Colonic mucosa (tissue), 4 donors: Measurements from ENCODE around the gene LIX1L. TPM values are rescaled to one million over a fixed set of nuclear protein-coding genes. Genes with fewer than 3 reads are reported as not detected.

Experiments
- DNase-seq: peaks from one replicate; pipeline ENCODE4 v3.0.0-alpha.2; 2020
- H3K27ac ChIP-seq: fragments of 200-600 bp; one replicate; pipeline ENCODE4 v1.8.0; 2021
- H3K27me3 ChIP-seq: fragments of 200-600 bp; one replicate; pipeline ENCODE4 v1.8.0; 2021
- H3K36me3 ChIP-seq: fragments of 200-600 bp; one replicate; pipeline ENCODE4 v1.8.0; 2021
- H3K4me1 ChIP-seq: fragments of 200-600 bp; one replicate; pipeline ENCODE4 v1.8.0; 2021; ENCODE audit warnings: mild to moderate bottlenecking
- H3K4me3 ChIP-seq: fragments of 200-600 bp; one replicate; pipeline ENCODE4 v1.8.0; 2021
- H3K9ac ChIP-seq, 2 donors: one replicate each; pipeline ENCODE4 v1.7.0; 2013; ENCODE audit warnings: control low read depth in 2 of 2, low read depth in 2 of 2, low read length in 2 of 2
- H3K9me3 ChIP-seq: fragments of 200-600 bp; one replicate; pipeline ENCODE4 v1.8.0; 2021
- intact Hi-C: fragments of 100-400 bp; cut with DNase I; formaldehyde crosslinking; loops from one replicate; pipeline ENCODE4 v1.14.1; 2022
- total RNA-seq, 2 donors: library from RNA; stranded (reverse); fragmentation: NEBNext Ultra II Directional in 1 of 2; extraction: Animal tissue kit (Norgen Biotek cat#: 25700) in 1 of 2; gene quantifications; one replicate each; pipeline ENCODE4 v1.2.1, GENCODE V29; 2021
- TF ChIP-seq, protein P1 (sequence below): fragments of 200-600 bp; IDR thresholded peaks from one replicate; pipeline ENCODE4 v1.8.0; 2022; ENCODE audit warnings: antibody characterized with exemption, mild to moderate bottlenecking
- donor health status: healthy.
- donor health status: DM: no; HTN: no; CAD: no.
- donor health status: DM: no; HTN: no; CAD: no.

LIX1L gene
- total RNA-seq, 2 donors from 2014 or later, result 4.7 to 8.6 TPM

DNA sequence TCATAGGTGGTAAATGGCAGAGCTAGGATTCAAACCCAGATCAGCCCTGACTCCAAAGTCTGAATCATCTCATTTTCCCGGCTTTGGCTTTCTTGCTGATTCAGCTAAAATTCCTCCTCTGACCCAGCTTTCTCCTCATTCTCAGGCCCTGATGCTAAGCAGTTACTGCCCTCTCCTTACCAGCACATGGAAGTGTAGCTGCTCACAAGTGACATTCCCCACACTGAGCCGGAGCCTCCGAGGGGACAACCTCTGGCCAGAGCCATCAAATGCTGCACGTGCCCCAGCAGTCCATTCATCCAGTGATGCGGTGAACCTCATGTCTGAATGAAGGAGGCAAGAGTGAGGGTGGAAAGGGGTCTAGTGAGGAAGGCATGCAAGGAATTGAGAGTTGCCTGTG lies 59.1 kb downstream of the LIX1L start:
- H3K9me3 ChIP-seq, result no peaks in the 10 kb centered on the region
- no peaks in the 10 kb centered on the region for H3K36me3 ChIP-seq
- TF ChIP-seq, protein P1, sequence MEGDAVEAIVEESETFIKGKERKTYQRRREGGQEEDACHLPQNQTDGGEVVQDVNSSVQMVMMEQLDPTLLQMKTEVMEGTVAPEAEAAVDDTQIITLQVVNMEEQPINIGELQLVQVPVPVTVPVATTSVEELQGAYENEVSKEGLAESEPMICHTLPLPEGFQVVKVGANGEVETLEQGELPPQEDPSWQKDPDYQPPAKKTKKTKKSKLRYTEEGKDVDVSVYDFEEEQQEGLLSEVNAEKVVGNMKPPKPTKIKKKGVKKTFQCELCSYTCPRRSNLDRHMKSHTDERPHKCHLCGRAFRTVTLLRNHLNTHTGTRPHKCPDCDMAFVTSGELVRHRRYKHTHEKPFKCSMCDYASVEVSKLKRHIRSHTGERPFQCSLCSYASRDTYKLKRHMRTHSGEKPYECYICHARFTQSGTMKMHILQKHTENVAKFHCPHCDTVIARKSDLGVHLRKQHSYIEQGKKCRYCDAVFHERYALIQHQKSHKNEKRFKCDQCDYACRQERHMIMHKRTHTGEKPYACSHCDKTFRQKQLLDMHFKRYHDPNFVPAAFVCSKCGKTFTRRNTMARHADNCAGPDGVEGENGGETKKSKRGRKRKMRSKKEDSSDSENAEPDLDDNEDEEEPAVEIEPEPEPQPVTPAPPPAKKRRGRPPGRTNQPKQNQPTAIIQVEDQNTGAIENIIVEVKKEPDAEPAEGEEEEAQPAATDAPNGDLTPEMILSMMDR, result no peak
- no peak overlapping the region for H3K9ac ChIP-seq
- H3K27ac ChIP-seq, result no peak overlapping the region
- intact Hi-C loops, result no loop called here
- H3K27me3 ChIP-seq, result no peaks in the 10 kb centered on the region
- H3K4me1 ChIP-seq, result no peaks in the 10 kb centered on the region
- no peak overlapping the region for H3K4me3 ChIP-seq
- DNase-seq, result no peak

DNA sequence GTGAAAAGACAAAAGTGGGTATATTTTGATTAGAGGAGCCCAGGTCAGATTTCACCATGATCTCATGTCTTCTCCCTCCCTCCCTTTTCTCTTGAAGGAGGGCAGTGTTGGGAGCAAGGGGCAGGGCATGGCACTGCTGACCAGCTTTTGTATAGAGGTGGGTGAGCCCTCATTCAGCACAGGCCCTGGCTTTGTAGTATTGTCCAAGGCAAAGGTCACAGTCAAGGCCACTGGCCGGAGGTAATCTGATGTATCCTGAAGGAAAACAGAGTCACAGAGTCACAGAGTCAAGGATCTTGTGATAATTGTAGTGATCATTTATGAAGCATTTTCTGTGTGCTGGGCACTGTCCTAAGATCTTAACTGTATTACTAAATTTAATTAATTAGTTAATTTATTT lies 59.8 kb downstream of the LIX1L start:
- no peaks in the 10 kb centered on the region for H3K36me3 ChIP-seq
- TF ChIP-seq, protein P1, result no peak
- intact Hi-C loops, result no loop called here
- no peak overlapping the region for H3K27ac ChIP-seq
- no peak overlapping the region for H3K9ac ChIP-seq
- no peaks in the 10 kb centered on the region for H3K27me3 ChIP-seq
- no peak for DNase-seq
- H3K9me3 ChIP-seq, result no peaks in the 10 kb centered on the region
- no peaks in the 10 kb centered on the region for H3K4me1 ChIP-seq
- H3K4me3 ChIP-seq, result no peak overlapping the region

DNA sequence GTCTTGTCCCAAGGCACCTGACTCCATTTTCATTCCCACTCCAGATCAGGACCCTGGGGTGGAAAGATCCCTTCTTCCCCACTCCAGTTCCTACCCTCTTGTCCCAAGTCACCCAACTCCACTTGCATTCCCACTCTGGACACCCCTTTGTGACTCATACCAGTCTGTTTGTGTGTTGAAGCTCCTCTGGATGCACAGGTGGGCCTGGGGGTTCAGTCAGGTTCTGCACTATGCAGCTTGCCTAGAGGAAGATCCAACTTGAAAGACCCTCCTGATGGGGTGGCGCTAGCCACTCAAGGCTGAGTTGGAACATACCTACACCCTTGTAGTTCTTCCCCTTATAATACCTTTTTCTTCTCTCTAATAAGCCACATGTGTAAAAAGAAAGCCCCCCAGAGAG lies 62.3 kb downstream of the LIX1L start:
- DNase-seq, result no peak
- Histone ChIP-seq H3K27me3 (no peaks in the 10 kb centered on the region), H3K27ac (no peak overlapping the region), H3K4me3 (no peak overlapping the region), H3K4me1 (peaks cover 7% of the 10 kb centered on the region), H3K36me3 (no peaks in the 10 kb centered on the region), H3K9me3 (no peaks in the 10 kb centered on the region), H3K9ac (no peak overlapping the region)
- TF ChIP-seq, protein P1, result no peak
- intact Hi-C loops, result no loop called here

DNA sequence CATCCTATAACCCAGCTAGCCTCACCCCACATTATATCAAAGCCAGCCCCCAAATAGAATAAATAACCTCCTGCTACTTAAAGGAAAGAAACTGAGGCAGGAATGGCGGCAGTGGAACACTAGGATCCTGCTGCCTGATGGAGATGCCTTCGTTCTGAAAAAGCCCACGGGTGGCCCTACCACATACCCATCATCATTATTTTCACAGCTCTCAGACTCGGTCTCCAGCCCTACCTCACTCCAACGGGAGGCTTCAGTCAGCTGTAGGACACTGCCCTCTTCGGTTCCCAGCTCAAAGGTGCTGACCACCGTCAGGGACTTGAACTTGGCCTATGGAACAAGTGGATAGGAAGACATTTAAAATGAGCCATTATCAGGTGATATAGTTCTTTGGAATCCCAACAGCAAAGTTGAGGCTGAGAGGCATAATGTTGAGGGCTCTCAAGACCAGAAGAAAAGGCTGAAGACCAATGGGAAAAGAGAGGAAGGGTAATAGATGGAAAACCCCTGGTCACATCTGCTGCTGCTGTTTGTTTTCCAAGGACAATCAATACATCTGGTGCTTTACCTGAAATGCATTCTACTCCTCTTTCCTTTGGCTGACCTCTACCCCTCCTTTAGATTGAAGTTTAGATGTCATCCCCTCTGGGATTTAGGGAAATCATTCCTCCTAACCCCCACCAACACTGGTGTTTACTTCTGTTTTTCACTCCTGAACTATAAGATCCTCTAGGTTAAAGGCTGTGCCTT lies 64.3 kb downstream of the LIX1L start:
- intact Hi-C loops, result no loop called here
- TF ChIP-seq, protein P1, result no peak
- Histone ChIP-seq H3K9ac (no peak overlapping the region), H3K4me3 (no peak overlapping the region), H3K4me1 (peaks cover 7% of the 10 kb centered on the region), H3K36me3 (no peaks in the 10 kb centered on the region), H3K9me3 (no peaks in the 10 kb centered on the region), H3K27ac (no peak overlapping the region), H3K27me3 (no peaks in the 10 kb centered on the region)
- DNase-seq, result no peak

DNA sequence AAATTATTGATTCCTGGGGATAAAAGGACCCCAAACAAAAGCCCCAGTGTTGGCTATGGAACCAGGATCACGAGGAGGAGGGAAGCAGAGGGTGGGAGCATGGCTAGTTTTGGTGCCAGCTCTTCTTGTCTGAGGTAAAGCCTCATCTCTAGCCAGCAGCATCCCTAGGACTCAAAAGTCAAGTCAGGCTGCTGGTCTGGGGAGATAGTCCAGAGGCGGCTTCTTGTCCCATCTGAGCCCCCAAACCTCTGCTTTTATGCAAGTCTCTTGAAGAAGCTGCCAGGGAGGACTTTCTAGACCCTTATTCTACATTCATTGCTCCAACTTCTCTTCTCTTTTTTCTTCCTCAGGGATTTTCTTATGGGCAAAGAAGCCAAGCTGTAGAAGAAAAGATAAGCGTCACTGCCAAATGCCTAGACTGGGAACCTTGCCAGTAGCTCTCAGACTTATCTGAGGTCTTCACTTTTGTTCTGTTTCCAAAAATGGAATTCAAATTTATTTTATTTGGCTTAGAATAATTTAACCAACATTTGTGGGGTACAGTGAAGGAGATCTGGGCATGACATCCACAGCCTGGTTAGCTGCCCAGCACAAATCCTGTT lies 65.2 kb downstream of the LIX1L start:
- no peaks in the 10 kb centered on the region for H3K9me3 ChIP-seq
- H3K9ac ChIP-seq, result peak overlapping the region in 1 of 2 donors; percentile 42
- intact Hi-C loops, result no loop called here
- peak overlapping the region; percentile 84 for H3K27ac ChIP-seq
- H3K36me3 ChIP-seq, result no peaks in the 10 kb centered on the region
- TF ChIP-seq, protein P1, result no peak
- peaks cover 7% of the 10 kb centered on the region for H3K4me1 ChIP-seq
- no peak overlapping the region for H3K4me3 ChIP-seq
- no peaks in the 10 kb centered on the region for H3K27me3 ChIP-seq
- no peak for DNase-seq
